ENCODE measurements around the gene HAPLN2.

The HAPLN2 gene

DNA sequence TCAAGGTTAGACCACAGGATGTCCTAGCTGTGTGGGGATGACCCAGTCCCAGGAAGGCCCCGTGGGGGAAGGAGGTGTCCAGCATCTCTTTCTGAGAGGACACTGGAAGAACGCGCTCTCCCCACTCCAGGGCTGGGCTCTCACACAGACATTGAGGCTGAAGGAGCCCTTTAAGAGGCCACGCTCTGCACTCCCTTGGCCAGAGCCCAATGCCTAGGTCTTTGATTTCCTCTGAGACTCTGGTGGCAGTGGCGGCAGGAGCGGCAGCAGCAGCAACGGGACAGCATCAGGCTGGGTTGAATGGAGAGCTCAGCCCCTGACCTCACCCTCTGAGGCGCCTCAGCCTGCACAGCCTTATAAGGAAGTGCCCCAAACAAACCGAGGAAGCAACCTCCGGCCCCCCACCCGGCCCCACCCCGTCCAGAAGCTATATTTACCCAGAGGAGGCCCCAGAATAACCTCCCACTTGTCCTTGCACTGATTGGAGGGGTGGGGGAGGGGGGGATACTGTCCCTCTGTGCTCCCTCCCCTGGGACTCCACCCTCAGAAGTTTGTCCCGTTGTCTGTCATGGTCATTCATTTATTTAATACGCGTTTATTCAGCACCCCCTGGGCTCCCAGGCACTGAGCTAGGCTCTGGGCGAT lies 45.7 kb downstream of the HAPLN2 start:
- peak; percentile 59 for DNase-seq

- DNase-seq: no peak
Observed at GRCh38 chr1:156665539-156665938, 46.3 kb downstream of the HAPLN2 start.

DNA sequence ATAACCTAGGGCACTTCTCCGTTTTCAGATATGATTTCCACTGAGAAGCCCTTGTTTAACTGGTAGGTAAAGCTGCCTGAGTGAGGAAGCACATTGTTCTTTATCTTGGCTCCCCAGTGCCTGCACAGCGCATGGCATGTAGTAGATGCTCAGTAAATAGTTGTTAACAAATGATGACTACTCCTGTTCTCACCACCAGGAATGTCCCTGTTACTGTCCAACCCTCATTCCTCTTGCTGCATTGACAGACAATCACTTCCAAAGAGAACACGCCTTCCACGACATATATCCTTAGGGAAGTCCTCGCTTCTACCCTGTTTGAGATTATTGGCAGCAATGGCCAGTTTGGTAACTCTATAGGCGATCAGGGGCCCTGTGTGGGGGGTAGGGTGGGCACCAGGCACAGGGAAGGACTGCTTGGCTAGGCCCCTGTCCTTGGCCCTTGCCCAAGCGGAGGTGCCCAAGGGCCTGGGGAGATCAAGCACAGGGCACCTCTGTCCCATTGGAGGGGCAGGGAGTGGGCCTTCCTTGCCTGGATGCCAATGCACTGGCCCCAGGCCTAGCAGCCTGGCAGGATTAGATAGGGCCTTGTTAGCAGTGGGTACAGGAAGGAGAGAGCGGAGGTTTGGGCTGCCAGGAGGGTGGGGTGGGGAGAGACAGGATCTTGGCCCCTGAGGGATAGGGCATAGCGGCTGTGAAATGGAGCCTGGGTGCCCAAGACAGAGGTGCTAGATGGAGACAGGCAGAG lies 47.8 kb downstream of the HAPLN2 start:
- no peak for DNase-seq

DNA sequence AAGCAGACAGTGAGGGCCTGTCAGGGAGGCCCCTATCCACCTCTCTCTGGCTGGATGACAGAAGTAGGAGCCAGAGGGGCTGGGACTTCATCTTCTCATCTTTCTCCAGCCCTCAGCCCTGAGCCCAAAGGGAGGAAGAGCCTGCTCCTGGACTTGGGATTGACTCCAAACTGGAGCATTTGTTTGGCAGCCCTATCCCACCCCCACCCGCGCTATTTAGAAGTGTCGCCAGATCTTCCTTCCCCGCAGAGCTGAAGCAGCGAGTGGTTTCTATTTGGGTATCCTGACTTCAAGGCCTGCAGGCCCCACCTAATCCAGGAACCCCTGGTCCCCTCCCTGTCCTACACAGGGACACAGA lies 48.4 kb downstream of the HAPLN2 start:
- no peak for DNase-seq

DNA sequence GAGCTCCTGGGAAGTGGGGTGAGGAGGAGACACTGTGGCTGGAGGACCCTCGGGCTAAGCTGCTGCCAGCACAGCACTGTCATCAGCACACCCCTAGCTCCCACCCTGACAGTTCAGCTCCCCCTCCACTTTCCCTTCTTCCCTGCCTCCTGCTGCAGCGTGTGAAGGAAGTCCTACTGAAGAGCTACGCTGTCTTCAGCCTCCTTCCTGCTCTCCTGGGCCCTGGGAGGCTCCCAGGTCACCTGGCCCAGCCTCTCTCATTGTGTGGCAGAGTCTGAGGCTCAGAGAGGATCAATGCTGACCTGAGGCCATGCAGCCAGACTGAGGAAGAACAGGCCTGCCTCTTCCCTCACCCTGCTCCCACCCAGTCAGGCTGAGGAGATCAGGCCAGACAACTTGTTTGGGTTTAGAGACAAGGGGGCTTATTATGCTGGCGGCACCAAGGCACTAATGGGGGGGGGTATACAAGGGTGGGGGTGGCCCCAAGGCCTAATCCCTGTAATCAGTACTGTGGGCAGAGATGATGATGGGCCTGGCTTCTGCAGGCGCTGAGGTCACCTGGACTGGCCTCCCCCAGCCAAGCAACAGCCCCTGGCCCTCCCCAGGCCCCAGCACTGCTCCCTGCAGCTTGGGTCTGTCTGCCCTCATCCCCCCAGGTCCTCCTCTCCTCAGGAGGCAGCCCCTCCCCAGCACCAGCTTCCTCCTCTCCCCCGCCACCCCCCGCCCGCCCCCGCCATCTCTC lies 48.9 kb downstream of the HAPLN2 start:
- no peak for DNase-seq

- no peak for DNase-seq
Observed at GRCh38 chr1:156668801-156669637, 49.8 kb downstream of the HAPLN2 start.

DNA sequence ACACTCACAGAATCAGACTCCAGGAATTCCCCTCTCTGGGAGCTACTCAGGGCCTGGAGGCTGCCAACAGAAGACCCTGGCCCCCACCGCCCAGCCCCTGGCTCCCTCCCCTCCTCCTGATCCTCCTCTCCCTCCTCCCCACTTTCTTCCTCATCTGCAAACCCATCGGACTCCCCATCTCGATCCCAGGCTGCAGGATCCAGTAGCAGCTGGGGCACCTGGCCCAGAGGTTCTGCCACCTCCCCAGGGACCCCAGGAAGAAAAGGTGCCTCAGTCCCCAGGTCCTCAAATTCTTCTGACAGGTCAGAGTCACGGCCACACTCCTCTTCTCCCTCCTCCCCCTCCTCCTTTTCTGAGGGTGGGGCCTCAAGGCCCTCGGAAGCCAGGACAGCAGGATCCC lies 50.6 kb downstream of the HAPLN2 start:
- DNase-seq: no peak

- no peak for DNase-seq
Observed at GRCh38 chr1:156670359-156670758, 51.1 kb downstream of the HAPLN2 start.

GRCh38 chr1:156670791-156671190 lies 51.6 kb downstream of the HAPLN2 start:
- DNase-seq: no peak

DNA sequence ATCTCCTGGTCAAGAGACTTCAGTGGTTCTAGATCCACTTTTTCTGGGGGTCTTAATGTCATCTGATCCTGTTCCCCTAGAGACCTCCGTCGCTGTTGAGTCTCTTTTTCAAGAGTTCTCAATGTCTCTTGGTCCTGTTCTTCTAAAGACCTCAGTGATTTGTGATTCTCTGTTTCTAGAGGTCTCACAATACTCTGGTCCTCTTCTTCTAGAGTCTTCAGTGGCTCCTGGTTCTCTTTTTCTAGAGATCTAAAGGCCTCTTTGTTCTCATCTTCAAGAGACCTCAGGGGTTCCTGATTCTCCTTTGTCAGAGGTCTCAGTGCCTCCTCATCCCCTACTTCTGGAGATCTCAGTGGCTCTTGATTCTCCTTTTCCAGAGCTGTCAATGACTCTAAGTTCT lies 52.6 kb downstream of the HAPLN2 start:
- DNase-seq: no peak

- DNase-seq: peak; percentile 41
Observed at GRCh38 chr1:156673387-156674121, 54.3 kb downstream of the HAPLN2 start.
